Fibroblast of peridontal ligament (primary cell): ENCODE measurements around the gene BCKDK.
A peak's percentile ranks its signal among the peaks of the same experiment; 100 is the strongest.
"Not testable (repeated sequence)": the region's sequence is repeated elsewhere in the genome, so short reads cannot be mapped to it uniquely, and the experiment has no call there.

Experiments
- DNase-seq: peaks from one replicate; pipeline ENCODE4 v3.0.0-alpha.2; 2010; ENCODE audit errors: extremely low read depth

BCKDK gene

GRCh38 chr16:31094424-31095120 is 13.6 kb upstream of the BCKDK start, which contains the start of gene VKORC1:
TSS of gene VKORC1 (minus strand) at chr16:31094797. CDS start at chr16:31094729, 68 bp downstream.
- DNase-seq = peak; percentile 97

GRCh38 chr16:31099860-31100638 is 8.1 kb upstream of the BCKDK start:
- peak; percentile 13 for DNase-seq

GRCh38 chr16:31100876-31101641 is 7.1 kb upstream of the BCKDK start:
- DNase-seq = not testable (repeated sequence)

GRCh38 chr16:31105677-31106213 is 2.4 kb upstream of the BCKDK start:
- peak; percentile 47 for DNase-seq

- no peak for DNase-seq
Observed at GRCh38 chr16:31106509-31107464, 1.4 kb upstream of the BCKDK start.

GRCh38 chr16:31107465-31107867 is 720 bp upstream of the BCKDK start:
- DNase-seq = no peak

GRCh38 chr16:31108794-31109558 is 790 bp downstream of the BCKDK start:
- DNase-seq = no peak

GRCh38 chr16:31109622-31110021 is 1.4 kb downstream of the BCKDK start:
- no peak for DNase-seq

- DNase-seq = no peak
Observed at GRCh38 chr16:31110106-31111034, 2.2 kb downstream of the BCKDK start.

- no peak for DNase-seq
Observed at GRCh38 chr16:31111881-31112466, 3.8 kb downstream of the BCKDK start.

GRCh38 chr16:31112711-31113110 is 4.5 kb downstream of the BCKDK start:
- DNase-seq = no peak

GRCh38 chr16:31113121-31114120 is 5.2 kb downstream of the BCKDK start:
- no peak for DNase-seq

- no peak for DNase-seq
Observed at GRCh38 chr16:31114468-31114867, 6.3 kb downstream of the BCKDK start.

- peak; percentile 96 for DNase-seq
Observed at GRCh38 chr16:31117384-31118222, 9.4 kb downstream of the BCKDK start, which contains the start of gene KAT8. TSS of gene KAT8 (plus strand) at chr16:31117664. CDS start at chr16:31117682, 18 bp downstream.

- DNase-seq = peak; percentile 58
Observed at GRCh38 chr16:31118223-31119155, 10.3 kb downstream of the BCKDK start.
